Inflammatory macrophage treated with lipopolysaccharide for 1 hour (primary cell): ENCODE results near the gene NPB.
"Not testable (repeated sequence)": the region's sequence is repeated elsewhere in the genome, so short reads cannot be mapped to it uniquely, and the experiment has no call there.

Experiments
- DNase-seq, 2 donors: peaks; one replicate each; pipeline ENCODE4 v3.0.0-alpha.2; 2020 to 2022

NPB gene

GRCh38 chr17:81913394-81914102, 11.5 kb downstream of the NPB start:
- DNase-seq, result no peak

- DNase-seq, result no peak
Observed at GRCh38 chr17:81914103-81914850, 12.2 kb downstream of the NPB start.

- DNase-seq, result no peak
Observed at GRCh38 chr17:81915331-81915730, 13.3 kb downstream of the NPB start.

GRCh38 chr17:81916234-81917001, 14.4 kb downstream of the NPB start:
- DNase-seq, result peak; percentile 84 to 86

- peak; percentile 71 to 92 for DNase-seq
Observed at GRCh38 chr17:81917565-81918332, 15.7 kb downstream of the NPB start, which contains the start of gene SIRT7. SIRT7 (minus strand) TSS chr17:81918176; CDS start chr17:81918131, 45 bp downstream.

- DNase-seq, result not testable (repeated sequence)
Observed at GRCh38 chr17:81918333-81918669, 16.3 kb downstream of the NPB start.

GRCh38 chr17:81918832-81919545, 17.0 kb downstream of the NPB start:
- no peak for DNase-seq

- peak; percentile 54 to 55 for DNase-seq
Observed at GRCh38 chr17:81920612-81921536, 18.8 kb downstream of the NPB start.

- no peak for DNase-seq
Observed at GRCh38 chr17:81921537-81921862, 19.5 kb downstream of the NPB start.

- no peak for DNase-seq
Observed at GRCh38 chr17:81921996-81922565, 20.0 kb downstream of the NPB start.

- DNase-seq, result no peak
Observed at GRCh38 chr17:81922566-81923301, 20.7 kb downstream of the NPB start.

GRCh38 chr17:81923302-81924260, 21.5 kb downstream of the NPB start:
- DNase-seq, result peak; percentile 74 to 79

GRCh38 chr17:81924557-81925532, 22.8 kb downstream of the NPB start:
- DNase-seq, result no peak

GRCh38 chr17:81925860-81926450, 23.9 kb downstream of the NPB start:
- no peak for DNase-seq

- DNase-seq, result peak; percentile 71 to 86
Observed at GRCh38 chr17:81926451-81927151, 24.6 kb downstream of the NPB start.

- no peak for DNase-seq
Observed at GRCh38 chr17:81927152-81927652, 25.2 kb downstream of the NPB start.
